ENCODE results near the gene ZNF177.

ZNF177 gene

GRCh38 chr19:9342610-9343304, 20.1 kb upstream of the ZNF177 start:
- no peak for TF ChIP-seq CTCF (IDR thresholded peaks at IDR 0.05)

- TF ChIP-seq CTCF (IDR thresholded peaks at IDR 0.05) = no peak
Measured at GRCh38 chr19:9345005-9345404, 17.8 kb upstream of the ZNF177 start.

GRCh38 chr19:9348253-9348652, 14.6 kb upstream of the ZNF177 start:
- TF ChIP-seq CTCF (IDR thresholded peaks at IDR 0.05) = no peak

GRCh38 chr19:9348671-9349070, 14.1 kb upstream of the ZNF177 start:
- TF ChIP-seq CTCF (IDR thresholded peaks at IDR 0.05) = no peak

- no peak for TF ChIP-seq CTCF (IDR thresholded peaks at IDR 0.05)
Measured at GRCh38 chr19:9352505-9352904, 10.3 kb upstream of the ZNF177 start.

GRCh38 chr19:9353011-9353410, 9.8 kb upstream of the ZNF177 start:
- no peak for TF ChIP-seq CTCF (IDR thresholded peaks at IDR 0.05)

GRCh38 chr19:9354651-9355050, 8.2 kb upstream of the ZNF177 start:
- TF ChIP-seq CTCF (IDR thresholded peaks at IDR 0.05) = no peak
